HEK293T (cell line): Measurements from ENCODE around the gene YBX3.

ENCODE experiments used
- ARNT ChIP-seq: fragments of 450-650 bp; IDR thresholded peaks from 2 replicates; pipeline ENCODE4 v1.6.1; 2017; ENCODE audit warnings: mild to moderate bottlenecking
- ELF4 ChIP-seq: fragments of 450-650 bp; IDR thresholded peaks from 2 replicates; pipeline ENCODE4 v1.6.1; 2017; ENCODE audit warnings: antibody characterized with exemption
- FOXA1 ChIP-seq: fragments of 450-650 bp; IDR thresholded peaks from 2 replicates; pipeline ENCODE4 v1.6.1; 2016; ENCODE audit warnings: mild to moderate bottlenecking
- FOXK2 ChIP-seq: fragments of 450-650 bp; IDR thresholded peaks from 2 replicates; pipeline ENCODE4 v1.6.1; 2016; ENCODE audit warnings: mild to moderate bottlenecking
- FOXM1 ChIP-seq: fragments of 450-650 bp; IDR thresholded peaks from 2 replicates; pipeline ENCODE4 v1.6.1; 2017; ENCODE audit warnings: mild to moderate bottlenecking, borderline replicate concordance
- L3MBTL2 ChIP-seq: fragments of 450-650 bp; conservative IDR thresholded peaks from 2 replicates; pipeline ENCODE4 v1.6.1; 2016; ENCODE audit warnings: mild to moderate bottlenecking
- NFRKB ChIP-seq: fragments of 450-650 bp; IDR thresholded peaks from 2 replicates; pipeline ENCODE4 v1.6.1; 2016; ENCODE audit warnings: mild to moderate bottlenecking, moderate library complexity
- PKNOX1 ChIP-seq: fragments of 450-650 bp; IDR thresholded peaks from 2 replicates; pipeline ENCODE4 v1.6.1; 2016
- SP1 ChIP-seq: fragments of 450-650 bp; IDR thresholded peaks from 2 replicates; pipeline ENCODE4 v1.6.1; 2017
- SUZ12 ChIP-seq: fragments of 450-650 bp; IDR thresholded peaks from 2 replicates; pipeline ENCODE4 v1.6.1; 2016; ENCODE audit warnings: mild to moderate bottlenecking
- ZNF384 ChIP-seq: fragments of 450-650 bp; IDR thresholded peaks from 2 replicates; pipeline ENCODE4 v1.6.1; 2016

- TF ChIP-seq L3MBTL2 (no peak), SUZ12 (no peak), FOXK2 (no peak), FOXM1 (no peak), ELF4 (no peak), NFRKB (no peak), PKNOX1 (no peak), ZNF384 (no peak), ARNT (no peak), SP1 (no peak), FOXA1 (no peak)
These were observed 2.0 kb downstream of the YBX3 start for GRCh38 chr12:10720974-10721650.
